Measurements from ENCODE around the gene FMOD. TPM values are rescaled to one million over a fixed set of nuclear protein-coding genes. Genes with fewer than 3 reads are reported as not detected.
"Not testable (repeated sequence)": the region's sequence is repeated elsewhere in the genome, so short reads cannot be mapped to it uniquely, and the experiment has no call there.

Gene FMOD
- total RNA-seq, 1 experiment from 2014 or later: 2.2 TPM

DNA sequence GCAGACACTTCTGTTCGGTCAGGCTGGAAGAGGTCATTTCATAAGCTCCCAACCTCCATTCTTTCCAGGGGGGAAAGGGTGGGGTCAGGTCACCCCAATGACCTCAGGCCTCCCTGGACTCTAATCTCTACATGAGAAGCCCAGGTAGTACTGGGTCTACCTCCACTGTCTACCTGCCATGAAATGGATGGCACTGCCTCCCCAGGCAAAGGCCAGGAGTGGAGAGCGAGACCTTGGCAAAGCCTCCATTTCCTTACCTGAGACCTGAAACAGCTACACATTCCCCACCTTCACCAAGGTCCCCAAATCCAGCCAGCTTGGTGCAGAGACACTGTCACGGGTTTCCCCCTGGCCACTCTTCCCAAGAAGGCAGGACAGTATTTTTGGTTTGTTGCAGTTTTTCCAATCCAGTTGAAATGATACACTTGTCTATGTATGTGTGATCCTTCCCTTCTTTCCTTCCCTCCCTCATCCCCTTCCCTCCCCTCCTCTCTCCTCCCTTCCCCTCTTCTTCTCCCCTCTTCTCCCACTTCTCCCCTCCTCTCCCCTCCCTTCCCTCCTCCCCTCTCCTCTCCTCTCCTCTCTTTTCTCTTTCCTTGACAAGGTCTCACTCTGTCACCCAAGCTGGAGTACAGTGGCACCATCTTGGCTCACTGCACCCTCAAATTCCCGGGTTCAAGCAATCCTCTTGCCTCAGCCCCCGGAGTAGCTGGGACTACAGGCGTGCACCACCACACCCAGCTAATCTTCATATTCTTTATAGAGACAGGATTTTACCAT lies 29.5 kb downstream of the FMOD start:
- Histone ChIP-seq H3K36me3 (ENCODE audit: insufficient read depth, low read length) (no peaks in the 10 kb centered on the region), H3K4me2 (ENCODE audit: low read depth, low read length, poor library complexity, severe bottlenecking) (peak overlapping the region; percentile 98), H3K9me3 (ENCODE audit: low read length) (no peaks in the 10 kb centered on the region), H3K9ac (ENCODE audit: low read length) (peak overlapping the region; percentile 95), H2AFZ (ENCODE audit: low read length) (no peak overlapping the region), H3K79me2 (ENCODE audit: low read length) (no peaks in the 10 kb centered on the region), H3K27me3 (ENCODE audit: low read length) (no peaks in the 10 kb centered on the region), H3K4me3 (ENCODE audit: low read length) (peak overlapping the region; percentile 31; the same call in 1 of the 2 replicates), H3K9me2 (replicated peaks; ENCODE audit: insufficient read depth, low read length) (no peaks in the 10 kb centered on the region), H3K4me1 (ENCODE audit: low read length) (peaks cover 66% of the 10 kb centered on the region), H3K27ac (ENCODE audit: low read length) (peak overlapping the region; percentile 100), H4K20me1 (ENCODE audit: insufficient read depth, low read depth, low read length) (no peaks in the 10 kb centered on the region)
- DNase-seq: peak; percentile 33

GRCh38 chr1:203320591-203321272 lies 30.2 kb downstream of the FMOD start:
- peak; percentile 87 for DNase-seq
- H3K4me2 ChIP-seq (ENCODE audit: low read depth, low read length, poor library complexity, severe bottlenecking): peak overlapping the region; percentile 98
- H2AFZ ChIP-seq (ENCODE audit: low read length): no peak overlapping the region
- H3K79me2 ChIP-seq (ENCODE audit: low read length): no peaks in the 10 kb centered on the region
- H4K20me1 ChIP-seq (ENCODE audit: insufficient read depth, low read depth, low read length): no peaks in the 10 kb centered on the region
- H3K9ac ChIP-seq (ENCODE audit: low read length): peak overlapping the region; percentile 63
- H3K4me1 ChIP-seq (ENCODE audit: low read length): peaks cover 59% of the 10 kb centered on the region
- H3K36me3 ChIP-seq (ENCODE audit: insufficient read depth, low read length): no peaks in the 10 kb centered on the region
- H3K9me2 ChIP-seq (replicated peaks; ENCODE audit: insufficient read depth, low read length): no peaks in the 10 kb centered on the region
- H3K27me3 ChIP-seq (ENCODE audit: low read length): no peaks in the 10 kb centered on the region
- H3K27ac ChIP-seq (ENCODE audit: low read length): peak overlapping the region; percentile 100
- peak overlapping the region; percentile 31; the same call in 1 of the 2 replicates for H3K4me3 ChIP-seq (ENCODE audit: low read length)
- no peaks in the 10 kb centered on the region for H3K9me3 ChIP-seq (ENCODE audit: low read length)

DNA sequence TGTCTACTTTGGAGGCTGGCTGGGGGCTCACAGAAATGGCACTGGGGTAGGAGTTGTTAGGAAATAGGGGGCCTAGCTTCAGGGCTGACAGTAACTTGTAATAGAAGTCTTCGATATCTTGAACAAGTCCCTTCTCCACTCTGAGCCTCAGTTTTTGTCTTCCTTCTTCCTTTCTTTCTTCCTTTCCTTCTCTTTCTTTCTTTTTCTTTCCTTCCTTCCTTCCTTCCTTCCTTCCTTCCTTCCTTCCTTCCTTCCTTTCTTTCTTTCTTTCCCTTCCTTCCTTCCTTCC lies 32.7 kb downstream of the FMOD start:
- Histone ChIP-seq H3K4me1 (ENCODE audit: low read length) (peaks cover 33% of the 10 kb centered on the region), H3K27ac (ENCODE audit: low read length) (no peak overlapping the region)

DNA sequence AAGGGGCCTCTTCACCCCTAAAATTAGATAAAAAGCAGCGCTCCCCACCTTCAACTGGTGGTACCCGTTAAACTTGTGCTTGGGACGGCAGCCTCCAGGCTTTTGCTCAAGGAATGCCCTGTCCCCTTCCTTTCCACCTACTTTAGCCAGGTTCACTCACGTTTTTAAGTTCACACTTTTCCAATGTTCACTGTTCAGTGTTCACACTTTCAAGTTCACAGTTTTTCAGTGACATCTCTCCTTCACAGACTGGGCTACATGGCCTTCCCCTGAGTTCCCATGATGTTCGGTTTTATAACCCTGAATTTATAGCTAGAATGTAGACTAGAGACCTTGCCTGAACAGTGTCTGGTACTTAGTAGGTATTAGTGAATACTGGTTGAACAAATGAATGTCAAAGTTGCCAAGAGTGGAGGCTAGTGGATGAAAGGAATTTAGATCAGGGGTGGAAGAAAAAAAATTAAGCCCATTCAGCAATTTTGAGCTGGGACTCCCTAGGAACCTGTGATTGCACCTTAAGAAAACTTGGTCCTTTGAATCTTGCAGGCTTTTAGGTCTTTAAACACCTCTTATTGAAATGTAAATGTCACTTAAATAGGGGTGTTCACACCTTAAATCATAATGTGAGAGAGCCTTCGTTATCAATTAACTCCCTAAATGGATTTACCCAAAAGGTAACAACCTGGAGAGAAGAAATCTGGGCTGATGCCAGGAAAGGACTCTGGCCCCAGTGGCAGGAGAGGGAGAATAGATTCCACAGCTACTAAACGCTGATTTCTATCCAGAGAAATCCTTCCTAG lies 33.3 kb downstream of the FMOD start:
- H3K27me3 ChIP-seq (ENCODE audit: low read length): no peaks in the 10 kb centered on the region
- no peaks in the 10 kb centered on the region for H4K20me1 ChIP-seq (ENCODE audit: insufficient read depth, low read depth, low read length)
- no peak for DNase-seq
- H3K9ac ChIP-seq (ENCODE audit: low read length): no peak overlapping the region
- H3K9me2 ChIP-seq (replicated peaks; ENCODE audit: insufficient read depth, low read length): no peaks in the 10 kb centered on the region
- H3K27ac ChIP-seq (ENCODE audit: low read length): no peak overlapping the region
- no peak overlapping the region for H3K4me3 ChIP-seq (ENCODE audit: low read length)
- peaks cover 28% of the 10 kb centered on the region for H3K4me1 ChIP-seq (ENCODE audit: low read length)
- H3K4me2 ChIP-seq (ENCODE audit: low read depth, low read length, poor library complexity, severe bottlenecking): no peak overlapping the region
- no peaks in the 10 kb centered on the region for H3K79me2 ChIP-seq (ENCODE audit: low read length)
- H2AFZ ChIP-seq (ENCODE audit: low read length): no peak overlapping the region
- no peaks in the 10 kb centered on the region for H3K9me3 ChIP-seq (ENCODE audit: low read length)
- no peaks in the 10 kb centered on the region for H3K36me3 ChIP-seq (ENCODE audit: insufficient read depth, low read length)

More for the DNA sequence above, 32.7 kb downstream of the FMOD start:
- H3K27me3 ChIP-seq (ENCODE audit: low read length): no peaks in the 10 kb centered on the region
- no peaks in the 10 kb centered on the region for H3K9me3 ChIP-seq (ENCODE audit: low read length)
- H3K79me2 ChIP-seq (ENCODE audit: low read length): no peaks in the 10 kb centered on the region
- H3K4me2 ChIP-seq (ENCODE audit: low read depth, low read length, poor library complexity, severe bottlenecking): no peak overlapping the region
- no peak for DNase-seq
- no peak overlapping the region for H3K4me3 ChIP-seq (ENCODE audit: low read length)
- no peak overlapping the region for H2AFZ ChIP-seq (ENCODE audit: low read length)
- H3K9ac ChIP-seq (ENCODE audit: low read length): no peak overlapping the region
- no peaks in the 10 kb centered on the region for H4K20me1 ChIP-seq (ENCODE audit: insufficient read depth, low read depth, low read length)
- H3K36me3 ChIP-seq (ENCODE audit: insufficient read depth, low read length): no peaks in the 10 kb centered on the region
- no peaks in the 10 kb centered on the region for H3K9me2 ChIP-seq (replicated peaks; ENCODE audit: insufficient read depth, low read length)

DNA sequence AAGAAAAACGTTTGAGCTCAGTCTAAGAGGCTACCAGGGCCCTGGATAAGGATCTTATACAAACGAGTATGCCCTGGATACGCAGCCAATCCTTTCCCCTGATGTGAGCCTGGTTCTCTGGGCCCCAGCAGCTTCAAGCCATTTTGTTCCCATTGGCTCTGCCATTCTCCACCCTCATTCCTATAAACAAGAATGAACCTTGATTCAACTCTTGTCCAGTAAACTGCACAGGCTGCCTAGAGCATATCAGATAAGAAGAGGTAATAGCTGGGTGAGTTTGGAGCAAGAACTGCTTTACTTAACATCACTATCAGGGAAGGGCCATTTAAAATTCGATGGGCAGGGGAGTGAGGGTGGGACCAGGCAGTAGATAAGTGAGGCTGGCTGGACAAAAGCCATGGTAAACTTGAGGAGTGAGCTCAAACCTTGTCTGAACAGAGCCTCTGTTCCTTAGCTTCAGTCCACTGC lies 34.3 kb downstream of the FMOD start:
- H3K4me1 ChIP-seq (ENCODE audit: low read length): peaks cover 18% of the 10 kb centered on the region

GRCh38 chr1:203314025-203314759 lies 36.7 kb downstream of the FMOD start:
- not testable (repeated sequence) for DNase-seq; H3K79me2 ChIP-seq (ENCODE audit: low read length); H3K9ac ChIP-seq (ENCODE audit: low read length); H3K4me1 ChIP-seq (ENCODE audit: low read length); H3K27me3 ChIP-seq (ENCODE audit: low read length); H3K9me3 ChIP-seq (ENCODE audit: low read length); H3K9me2 ChIP-seq (replicated peaks; ENCODE audit: insufficient read depth, low read length); H4K20me1 ChIP-seq (ENCODE audit: insufficient read depth, low read depth, low read length); H3K36me3 ChIP-seq (ENCODE audit: insufficient read depth, low read length); H3K27ac ChIP-seq (ENCODE audit: low read length); H3K4me3 ChIP-seq (ENCODE audit: low read length); H2AFZ ChIP-seq (ENCODE audit: low read length); H3K4me2 ChIP-seq (ENCODE audit: low read depth, low read length, poor library complexity, severe bottlenecking)

More for the DNA sequence above, 34.3 kb downstream of the FMOD start:
- Histone ChIP-seq H3K79me2 (ENCODE audit: low read length) (no peaks in the 10 kb centered on the region), H3K9me3 (ENCODE audit: low read length) (no peaks in the 10 kb centered on the region), H3K36me3 (ENCODE audit: insufficient read depth, low read length) (no peaks in the 10 kb centered on the region), H3K9ac (ENCODE audit: low read length) (no peak overlapping the region), H3K9me2 (replicated peaks; ENCODE audit: insufficient read depth, low read length) (no peaks in the 10 kb centered on the region), H3K27ac (ENCODE audit: low read length) (no peak overlapping the region), H3K27me3 (ENCODE audit: low read length) (no peaks in the 10 kb centered on the region), H4K20me1 (ENCODE audit: insufficient read depth, low read depth, low read length) (no peaks in the 10 kb centered on the region), H3K4me3 (ENCODE audit: low read length) (no peak overlapping the region), H3K4me2 (ENCODE audit: low read depth, low read length, poor library complexity, severe bottlenecking) (no peak overlapping the region), H2AFZ (ENCODE audit: low read length) (no peak overlapping the region)
- DNase-seq: no peak

GRCh38 chr1:203311368-203312301 lies 39.3 kb downstream of the FMOD start:
- H3K9ac ChIP-seq (ENCODE audit: low read length): no peak overlapping the region
- H4K20me1 ChIP-seq (ENCODE audit: insufficient read depth, low read depth, low read length): peaks cover 30% of the 10 kb centered on the region
- peak; percentile 71 for DNase-seq

More at GRCh38 chr1:203311368-203312301, 39.3 kb downstream of the FMOD start:
- H3K4me3 ChIP-seq (ENCODE audit: low read length): no peak overlapping the region
- H3K36me3 ChIP-seq (ENCODE audit: insufficient read depth, low read length): peaks cover 19% of the 10 kb centered on the region
- no peaks in the 10 kb centered on the region for H3K9me3 ChIP-seq (ENCODE audit: low read length)
- no peak overlapping the region for H3K4me2 ChIP-seq (ENCODE audit: low read depth, low read length, poor library complexity, severe bottlenecking)
- H3K4me1 ChIP-seq (ENCODE audit: low read length): peaks cover 31% of the 10 kb centered on the region
- H3K27me3 ChIP-seq (ENCODE audit: low read length): no peaks in the 10 kb centered on the region
- peak overlapping the region; percentile 54 for H3K27ac ChIP-seq (ENCODE audit: low read length)
- no peak overlapping the region for H2AFZ ChIP-seq (ENCODE audit: low read length)
- H3K9me2 ChIP-seq (replicated peaks; ENCODE audit: insufficient read depth, low read length): no peaks in the 10 kb centered on the region
- H3K79me2 ChIP-seq (ENCODE audit: low read length): peaks cover 13% of the 10 kb centered on the region

Measured in Karpas-422 (cell line).